Thyroid gland (tissue), 4 donors: ENCODE results near the gene ATP1A2. TPM values are rescaled to one million over a fixed set of nuclear protein-coding genes. Genes with fewer than 3 reads are reported as not detected.

ENCODE experiments used
- DNase-seq, 2 donors: peaks; one replicate each; pipeline ENCODE4 v3.0.0-alpha.2; 2019
- H3K27ac ChIP-seq, 3 donors: fragments of 200-600 bp; sonication (generic); 1 replicate in 2 of 3; 2 replicates in 1 of 3; pipeline ENCODE4 v1.5.1; 2016 to 2019; ENCODE audit warnings: mild to moderate bottlenecking in 1 of 3, moderate library complexity in 1 of 3
- H3K27me3 ChIP-seq: fragments of 200-600 bp; sonication (generic); one replicate; pipeline ENCODE4 v1.5.1; 2019
- H3K36me3 ChIP-seq, 2 donors: fragments of 200-600 bp; sonication (generic); one replicate each; pipeline ENCODE4 v1.5.1; 2016 to 2019
- H3K4me1 ChIP-seq, 2 donors: fragments of 200-600 bp; sonication (generic); one replicate each; pipeline ENCODE4 v1.5.1; 2017 to 2019
- H3K4me3 ChIP-seq, 3 donors: fragments of 200-600 bp; sonication (generic); replicated peaks in 1 of 3; 1 replicate in 2 of 3; 2 replicates in 1 of 3; pipeline ENCODE4 v1.5.1; 2016; ENCODE audit warnings: mild to moderate bottlenecking in 1 of 3
- H3K9me3 ChIP-seq: fragments of 200-600 bp; sonication (generic); one replicate; pipeline ENCODE4 v1.5.1; 2017
- CTCF ChIP-seq, 6 experiments: fragments of 200-600 bp in 3 of 6; fragments of 450-650 bp in 3 of 6; sonication (generic) in 3 of 6; IDR thresholded peaks; one replicate each; pipeline ENCODE4 v1.5.1; 2016 to 2019; ENCODE audit warnings: antibody characterized with exemption in 6 of 6, mild to moderate bottlenecking in 2 of 6, inconsistent platforms in 1 of 6, moderate library complexity in 1 of 6
- POLR2A ChIP-seq, 2 donors: fragments of 450-650 bp; IDR thresholded peaks; one replicate each; pipeline ENCODE4 v1.6.1; 2017; ENCODE audit warnings: antibody characterized with exemption in 2 of 2, mild to moderate bottlenecking in 2 of 2, moderate library complexity in 1 of 2
- WGBS, 2 donors: methylation state at CpG; one replicate each; pipeline ENCODE4 v1.1.5; 2017; 5-methylcytosine and 5-hydroxymethylcytosine counted together
- intact Hi-C: fragments of 100-400 bp; cut with DNase I; formaldehyde crosslinking; loops from one replicate; pipeline ENCODE4 v1.15.1; 2023
- total RNA-seq, 4 donors: library from RNA; depleted of rRNA; stranded (reverse); fragments of >200 nt; gene quantifications; one replicate each; pipeline ENCODE4 v1.2.3, GENCODE V29; 2016

The ATP1A2 gene
- total RNA-seq, 4 donors from 2014 or later: 1.1 to 4.2 (median 2.6) TPM

- no peaks in the 10 kb centered on the region for H3K36me3 ChIP-seq
- peaks cover 0 to 10% of the 10 kb centered on the region in 2 donors for H3K4me1 ChIP-seq
- WGBS, 2 donors: 80 to 83% methylated on average over 27 to 30 of the region's 30 CpGs
- H3K27ac ChIP-seq: no peak overlapping the region
- DNase-seq: no peak
- no peaks in the 10 kb centered on the region for H3K27me3 ChIP-seq
- TF ChIP-seq POLR2A (IDR thresholded peaks at IDR 0.05) (no peak), CTCF (IDR thresholded peaks at IDR 0.05) (no peak)
- intact Hi-C loops: loop anchor here (5.0 kb wide), 1 partner anchor 38 kb away; no protein-coding TSS in a partner anchor
- no peaks in the 10 kb centered on the region for H3K9me3 ChIP-seq
- no peak overlapping the region for H3K4me3 ChIP-seq
These were observed 30.7 kb upstream of the ATP1A2 start for GRCh38 chr1:160084771-160085321.

DNA sequence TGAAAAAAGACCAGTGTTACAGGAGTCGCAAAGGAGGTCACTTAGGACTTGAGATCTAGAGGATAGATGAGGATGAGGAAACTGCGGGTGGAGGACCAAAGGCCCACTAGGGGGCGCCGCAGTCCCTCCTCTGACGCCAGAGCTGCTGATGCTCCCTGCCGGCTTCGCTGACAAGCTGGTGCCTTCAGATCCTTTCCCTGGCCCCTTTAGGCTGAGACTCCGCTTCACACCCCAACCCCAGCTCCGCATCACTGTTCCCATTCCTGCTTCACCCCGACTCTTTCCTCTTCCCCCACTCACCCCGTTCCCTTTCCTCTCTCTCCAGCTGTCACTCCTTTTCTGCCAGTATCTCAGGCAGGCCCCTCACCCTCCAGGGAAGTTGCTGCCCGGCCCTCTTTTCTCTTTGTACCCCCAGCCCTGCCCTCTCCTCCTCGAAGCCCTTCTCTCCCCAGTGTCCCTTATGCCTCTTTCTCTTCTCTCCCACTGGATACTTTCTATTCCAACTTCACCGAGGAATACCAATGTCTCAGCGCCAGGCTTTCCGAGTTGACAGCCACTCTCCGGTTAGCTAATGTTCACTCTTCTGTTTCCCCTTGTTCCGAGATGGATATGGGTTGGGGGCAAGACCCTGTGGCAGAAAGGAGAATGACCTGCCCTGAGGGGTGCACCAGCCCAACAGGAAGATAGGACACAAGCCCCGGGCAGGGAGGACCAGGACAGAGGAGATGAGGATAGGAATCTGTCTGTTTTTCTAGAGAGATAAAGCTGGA lies 29.7 kb upstream of the ATP1A2 start:
- H3K4me1 ChIP-seq: peaks cover 0 to 10% of the 10 kb centered on the region in 2 donors
- H3K27ac ChIP-seq: peak overlapping the region in 1 of 3 donors; percentile 38
- WGBS, 2 donors: 53 to 58% methylated on average over 19 of the region's 19 CpGs
- H3K4me3 ChIP-seq: no peak overlapping the region
- peak; percentile 67 to 72 for DNase-seq
- H3K27me3 ChIP-seq: no peaks in the 10 kb centered on the region
- no peaks in the 10 kb centered on the region for H3K9me3 ChIP-seq
- peaks cover 0 to 3% of the 10 kb centered on the region in 2 donors for H3K36me3 ChIP-seq
- TF ChIP-seq CTCF (IDR thresholded peaks at IDR 0.05) (peak; percentile 37 to 78 (median 56)), POLR2A (IDR thresholded peaks at IDR 0.05) (no peak)
- intact Hi-C loops: no loop called here

DNA sequence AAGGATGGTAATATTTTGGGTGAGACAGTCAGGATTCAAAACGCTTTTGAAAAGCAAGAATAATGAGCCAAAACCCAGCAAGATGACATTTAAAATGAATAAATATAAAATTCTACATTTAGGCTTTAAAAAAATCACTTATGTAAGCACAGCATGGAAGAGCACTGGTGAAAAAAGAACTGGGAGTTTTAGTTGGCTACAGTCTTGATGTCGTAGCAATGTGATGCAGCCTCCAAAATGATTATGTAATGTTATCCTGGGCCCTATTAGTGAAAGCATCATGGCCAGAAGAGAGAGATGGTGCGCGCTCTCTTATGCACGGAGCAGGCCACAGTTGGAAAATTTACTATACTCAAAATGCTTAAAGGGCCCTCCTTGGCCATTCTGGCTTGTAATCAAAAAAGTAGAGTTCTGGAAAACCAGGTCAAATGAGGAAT lies 29.1 kb upstream of the ATP1A2 start:
- TF ChIP-seq CTCF (IDR thresholded peaks at IDR 0.05): no peak
- no peak for TF ChIP-seq POLR2A (IDR thresholded peaks at IDR 0.05)
- DNase-seq: no peak
- Histone ChIP-seq H3K4me3 (no peak overlapping the region), H3K27ac (peak overlapping the region in 1 of 3 donors; percentile 38), H3K36me3 (peaks cover 0 to 10% of the 10 kb centered on the region in 2 donors), H3K4me1 (peaks cover 0 to 10% of the 10 kb centered on the region in 2 donors), H3K9me3 (no peaks in the 10 kb centered on the region), H3K27me3 (no peaks in the 10 kb centered on the region)
- intact Hi-C loops: no loop called here
- WGBS, 2 donors: 75 to 82% methylated on average over 5 of the region's 5 CpGs

GRCh38 chr1:160087118-160087662 lies 28.4 kb upstream of the ATP1A2 start:
- H3K36me3 ChIP-seq: peaks cover 6 to 17% of the 10 kb centered on the region in 2 donors
- 88 to 93% methylated on average over 11 to 12 of the region's 12 CpGs for WGBS, 2 donors
- H3K27ac ChIP-seq: no peak overlapping the region

More at GRCh38 chr1:160087118-160087662, 28.4 kb upstream of the ATP1A2 start:
- DNase-seq: no peak
- peaks cover 0 to 10% of the 10 kb centered on the region in 2 donors for H3K4me1 ChIP-seq
- no peak for TF ChIP-seq POLR2A (IDR thresholded peaks at IDR 0.05)
- TF ChIP-seq CTCF (IDR thresholded peaks at IDR 0.05): no peak
- no peak overlapping the region for H3K4me3 ChIP-seq
- no peaks in the 10 kb centered on the region for H3K9me3 ChIP-seq
- no peaks in the 10 kb centered on the region for H3K27me3 ChIP-seq
- intact Hi-C loops: no loop called here
